ENCODE data around the gene HOXD9.

The HOXD9 gene

DNA sequence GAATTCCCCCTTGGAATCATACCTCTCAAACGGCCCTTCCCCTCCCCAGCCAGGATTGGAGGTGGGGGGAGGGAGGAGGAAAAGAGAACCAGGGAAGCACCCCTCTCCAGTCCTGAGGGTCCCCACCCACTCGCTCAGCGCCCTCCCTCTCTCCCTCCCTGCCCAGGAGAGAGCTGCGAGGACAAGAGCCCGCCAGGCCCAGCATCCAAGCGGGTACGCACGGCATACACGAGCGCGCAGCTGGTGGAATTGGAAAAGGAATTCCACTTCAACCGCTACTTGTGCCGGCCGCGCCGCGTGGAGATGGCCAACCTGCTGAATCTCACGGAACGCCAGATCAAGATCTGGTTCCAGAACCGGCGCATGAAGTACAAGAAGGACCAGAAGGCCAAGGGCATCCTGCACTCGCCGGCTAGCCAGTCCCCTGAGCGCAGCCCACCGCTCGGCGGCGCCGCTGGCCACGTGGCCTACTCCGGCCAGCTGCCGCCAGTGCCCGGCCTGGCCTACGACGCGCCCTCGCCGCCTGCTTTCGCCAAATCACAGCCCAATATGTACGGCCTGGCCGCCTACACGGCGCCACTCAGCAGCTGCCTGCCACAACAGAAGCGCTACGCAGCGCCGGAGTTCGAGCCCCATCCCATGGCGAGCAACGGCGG lies 49.0 kb downstream of the HOXD9 start:
- TF ChIP-seq MYC (IDR thresholded peaks at IDR 0.05; ENCODE audit: low read depth, low read length), result no peak
- H3K4me3 ChIP-seq (ENCODE audit: low read depth, low read length), result no peak overlapping the region
- no peak for DNase-seq (ENCODE audit: low read depth)

DNA sequence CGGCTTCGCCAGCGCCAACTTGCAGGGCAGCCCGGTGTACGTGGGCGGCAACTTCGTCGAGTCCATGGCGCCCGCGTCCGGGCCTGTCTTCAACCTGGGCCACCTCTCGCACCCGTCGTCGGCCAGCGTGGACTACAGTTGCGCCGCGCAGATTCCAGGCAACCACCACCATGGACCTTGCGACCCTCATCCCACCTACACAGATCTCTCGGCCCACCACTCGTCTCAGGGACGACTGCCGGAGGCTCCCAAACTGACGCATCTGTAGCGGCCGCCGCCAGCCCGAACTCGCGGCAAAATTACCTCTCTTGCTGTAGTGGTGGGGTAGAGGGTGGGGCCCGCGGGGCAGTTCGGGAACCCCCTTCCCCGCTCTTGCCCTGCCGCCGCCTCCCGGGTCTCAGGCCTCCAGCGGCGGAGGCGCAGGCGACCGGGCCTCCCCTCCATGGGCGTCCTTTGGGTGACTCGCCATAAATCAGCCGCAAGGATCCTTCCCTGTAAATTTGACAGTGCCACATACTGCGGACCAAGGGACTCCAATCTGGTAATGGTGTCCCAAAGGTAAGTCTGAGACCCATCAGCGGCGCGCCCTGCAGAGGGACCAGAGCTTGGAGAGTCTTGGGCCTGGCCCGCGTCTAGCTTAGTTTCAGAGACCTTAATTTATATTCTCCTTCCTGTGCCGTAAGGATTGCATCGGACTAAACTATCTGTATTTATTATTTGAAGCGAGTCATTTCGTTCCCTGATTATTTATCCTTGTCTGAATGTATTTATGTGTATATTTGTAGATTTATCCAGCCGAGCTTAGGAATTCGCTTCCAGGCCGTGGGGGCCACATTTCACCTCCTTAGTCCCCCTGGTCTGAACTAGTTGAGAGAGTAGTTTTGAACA lies 49.7 kb downstream of the HOXD9 start:
- TF ChIP-seq MAX (IDR thresholded peaks at IDR 0.05; ENCODE audit: low read depth, low read length) (no peak), CTCF (IDR thresholded peaks at IDR 0.05; ENCODE audit: low read depth, low read length) (no peak), MYC (IDR thresholded peaks at IDR 0.05; ENCODE audit: low read depth, low read length) (no peak), POLR2A (IDR thresholded peaks at IDR 0.05; ENCODE audit: extremely low read depth, insufficient read length) (no peak)
- no peak overlapping the region for H3K4me3 ChIP-seq (ENCODE audit: low read depth, low read length)
- DNase-seq (ENCODE audit: low read depth), result no peak

DNA sequence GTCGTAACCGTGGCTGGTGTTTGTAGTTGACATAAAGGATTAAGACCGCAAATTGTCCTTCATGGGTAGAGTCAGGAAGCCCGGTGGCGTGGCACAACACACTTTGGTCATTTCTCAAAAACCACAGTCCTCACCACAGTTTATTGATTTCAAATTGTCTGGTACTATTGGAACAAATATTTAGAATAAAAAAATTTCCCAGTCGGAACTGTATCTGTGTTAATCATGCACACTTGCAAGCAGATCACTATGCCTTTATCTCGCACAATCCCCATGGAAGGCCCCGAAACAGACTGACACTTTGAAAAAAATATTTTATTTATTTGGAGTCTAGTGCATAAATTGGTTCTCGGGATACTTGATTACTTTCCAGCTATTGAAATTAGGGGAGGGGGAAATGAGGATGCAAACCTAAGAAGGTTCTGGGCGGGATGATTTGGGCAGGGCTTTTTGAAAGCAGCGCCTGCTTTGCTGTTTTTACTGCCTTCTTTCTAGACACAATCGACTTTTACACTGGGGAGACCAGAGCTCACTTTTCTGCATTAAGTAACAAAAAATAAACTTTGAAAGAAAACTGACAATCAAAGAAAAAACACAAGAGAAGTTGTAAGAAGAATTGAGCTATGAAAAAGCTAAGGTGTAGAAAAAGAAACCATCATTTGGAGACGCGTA lies 50.5 kb downstream of the HOXD9 start:
- no peak for DNase-seq (ENCODE audit: low read depth)
- no peak for TF ChIP-seq POLR2A (IDR thresholded peaks at IDR 0.05; ENCODE audit: extremely low read depth, insufficient read length)
- TF ChIP-seq CTCF (IDR thresholded peaks at IDR 0.05; ENCODE audit: low read depth, low read length), result no peak
- TF ChIP-seq MYC (IDR thresholded peaks at IDR 0.05; ENCODE audit: low read depth, low read length), result no peak
- TF ChIP-seq MAX (IDR thresholded peaks at IDR 0.05; ENCODE audit: low read depth, low read length), result no peak

DNA sequence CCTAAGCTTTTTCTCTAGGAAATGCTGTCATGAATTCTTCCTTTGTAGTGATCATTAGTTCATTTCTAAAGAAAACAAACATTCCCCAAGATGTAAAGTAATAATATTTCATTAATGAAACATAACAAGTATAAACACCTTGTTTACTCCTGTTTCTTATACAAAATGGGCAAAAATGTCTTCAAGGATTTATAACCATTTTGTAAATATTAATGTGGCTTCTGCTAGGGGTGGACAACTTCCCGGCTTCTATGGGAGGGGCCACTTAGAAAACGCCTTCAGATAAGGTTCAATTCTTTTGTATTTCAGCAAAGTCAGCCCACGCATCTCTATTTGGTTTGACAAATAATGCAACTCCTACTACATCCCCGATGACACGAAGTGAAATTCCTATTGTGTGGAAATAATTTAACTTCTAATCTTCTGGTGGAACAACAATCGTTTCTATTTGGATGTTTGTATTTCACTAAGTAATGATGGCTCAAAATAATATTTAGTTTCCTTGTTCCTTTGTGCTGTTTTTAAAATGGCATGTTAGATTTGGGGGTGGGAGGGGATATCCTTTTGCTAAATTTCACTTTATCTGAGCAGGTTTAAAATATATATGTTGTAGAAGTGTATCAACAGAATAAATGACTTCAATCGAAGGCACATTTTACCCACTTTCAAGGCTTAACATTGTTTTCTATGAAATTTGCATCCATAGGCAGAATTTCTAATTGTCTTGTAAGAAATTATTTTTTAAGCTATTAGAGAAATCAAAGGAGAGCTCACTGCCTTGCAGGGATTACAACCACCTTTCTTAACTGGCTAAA lies 51.3 kb downstream of the HOXD9 start:
- TF ChIP-seq CTCF (IDR thresholded peaks at IDR 0.05; ENCODE audit: low read depth, low read length) (no peak), POLR2A (IDR thresholded peaks at IDR 0.05; ENCODE audit: extremely low read depth, insufficient read length) (no peak), MYC (IDR thresholded peaks at IDR 0.05; ENCODE audit: low read depth, low read length) (no peak), MAX (IDR thresholded peaks at IDR 0.05; ENCODE audit: low read depth, low read length) (no peak)
- DNase-seq (ENCODE audit: low read depth), result no peak
- H3K4me3 ChIP-seq (ENCODE audit: low read depth, low read length), result peak overlapping the region; percentile 41

More for the DNA sequence above, 50.5 kb downstream of the HOXD9 start:
- H3K4me3 ChIP-seq (ENCODE audit: low read depth, low read length), result no peak overlapping the region

GRCh38 chr2:176174382-176174823 lies 51.9 kb downstream of the HOXD9 start:
- peak; percentile 65 for DNase-seq (ENCODE audit: low read depth)
- peak overlapping the region; percentile 41 for H3K4me3 ChIP-seq (ENCODE audit: low read depth, low read length)
- TF ChIP-seq MAX (IDR thresholded peaks at IDR 0.05; ENCODE audit: low read depth, low read length) (no peak), MYC (IDR thresholded peaks at IDR 0.05; ENCODE audit: low read depth, low read length) (no peak), CTCF (IDR thresholded peaks at IDR 0.05; ENCODE audit: low read depth, low read length) (no peak), POLR2A (IDR thresholded peaks at IDR 0.05; ENCODE audit: extremely low read depth, insufficient read length) (no peak)
